GM12878 (cell line): ENCODE results near the gene SYT1.

Source experiments
- CEBPB ChIP-seq, 2 experiments: fragments of 150-350 bp in 1 of 2; IDR thresholded peaks; 2 replicates each; pipeline ENCODE4 v1.6.1; 2012 to 2014; ENCODE audit warnings: low read depth in 2 of 2, low read length in 2 of 2, borderline replicate concordance in 1 of 2, inconsistent platforms in 1 of 2
- CREB1 ChIP-seq: IDR thresholded peaks from 2 replicates; pipeline ENCODE4 v1.6.1; 2012; ENCODE audit warnings: low read depth, mild to moderate bottlenecking, inconsistent platforms
- CTCF ChIP-seq, 3 experiments: IDR thresholded peaks in 2 of 3; conservative IDR thresholded peaks in 1 of 3; 2 replicates each; pipeline ENCODE4 v1.5.1; 2011; ENCODE audit warnings: low read depth in 3 of 3, low read length in 3 of 3, mild to moderate bottlenecking in 3 of 3, control low read depth in 2 of 3, moderate library complexity in 2 of 3, inconsistent platforms in 1 of 3, mixed read lengths in 1 of 3; ENCODE audit not compliant: control insufficient read depth in 2 of 3, insufficient read depth in 1 of 3; ENCODE audit errors: extremely low read depth in 1 of 3
- E2F4 ChIP-seq: IDR thresholded peaks from 2 replicates; pipeline ENCODE4 v1.6.1; 2012; ENCODE audit warnings: low read depth, low read length, improper control_type of control experiment
- EP300 ChIP-seq, 2 experiments: fragments of 150-350 bp in 1 of 2; IDR thresholded peaks; 2 replicates each; pipeline ENCODE4 v1.6.1; 2011 to 2012; ENCODE audit warnings: low read depth in 2 of 2, low read length in 2 of 2, borderline replicate concordance in 1 of 2, improper control_type of control experiment in 1 of 2, inconsistent platforms in 1 of 2; ENCODE audit not compliant: control insufficient read depth in 1 of 2
- EZH2 ChIP-seq: IDR thresholded peaks from 2 replicates; pipeline ENCODE4 v1.6.1; 2012; ENCODE audit warnings: low read depth, mild to moderate bottlenecking, control low read depth, inconsistent platforms, low read length, borderline replicate concordance; ENCODE audit not compliant: control insufficient read depth
- GATAD2B ChIP-seq: fragments of 450-650 bp; conservative IDR thresholded peaks from 2 replicates; pipeline ENCODE4 v1.6.1; 2017; ENCODE audit warnings: low read depth, mild to moderate bottlenecking, moderate library complexity
- JUND ChIP-seq: IDR thresholded peaks from 2 replicates; pipeline ENCODE4 v1.6.1; 2012; ENCODE audit warnings: low read depth, mild to moderate bottlenecking, low read length, improper control_type of control experiment, moderate library complexity
- LARP7 ChIP-seq: fragments of 450-650 bp; IDR thresholded peaks from 2 replicates; pipeline ENCODE4 v1.6.1; 2017; ENCODE audit warnings: mild to moderate bottlenecking
- POLR2A ChIP-seq: IDR thresholded peaks from 2 replicates; pipeline ENCODE4 v1.6.1; 2011; ENCODE audit warnings: low read depth, mild to moderate bottlenecking, low read length
- TARDBP ChIP-seq: IDR thresholded peaks from 2 replicates; pipeline ENCODE4 v1.6.1; 2016; ENCODE audit warnings: borderline replicate concordance
- TCF12 ChIP-seq: IDR thresholded peaks from 2 replicates; pipeline ENCODE4 v1.6.1; 2011; ENCODE audit warnings: low read depth, mild to moderate bottlenecking, low read length
- ZBTB33 ChIP-seq: fragments of 450-650 bp; IDR thresholded peaks from 2 replicates; pipeline ENCODE4 v1.6.1; 2017; ENCODE audit warnings: mild to moderate bottlenecking

GRCh38 chr12:79082595-79082994 lies 218.0 kb downstream of the SYT1 start:
- no peak for TF ChIP-seq GATAD2B
- no peak for TF ChIP-seq EZH2
- TF ChIP-seq LARP7 = no peak
- no peak for TF ChIP-seq JUND
- TF ChIP-seq E2F4 = no peak
- TF ChIP-seq CEBPB (IDR thresholded peaks at IDR 0.05; ENCODE audit: borderline replicate concordance in 1 of 2, low read depth in 2 of 2, low read length in 2 of 2) = no peak
- TF ChIP-seq CTCF (IDR thresholded peaks at IDR 0.05 in 2 of 3, conservative IDR thresholded peaks at IDR 0.05 in 1 of 3; ENCODE audit: control insufficient read depth in 2 of 3, extremely low read depth in 1 of 3, insufficient read depth in 1 of 3, low read depth in 3 of 3, low read length in 3 of 3) = no peak
- no peak for TF ChIP-seq EP300 (IDR thresholded peaks at IDR 0.05; ENCODE audit: borderline replicate concordance in 1 of 2, control insufficient read depth in 1 of 2, low read depth in 2 of 2, low read length in 2 of 2)
- no peak for TF ChIP-seq TCF12
- no peak for TF ChIP-seq CREB1
- TF ChIP-seq TARDBP = no peak
- no peak for TF ChIP-seq POLR2A
- TF ChIP-seq ZBTB33 = no peak
